SH-SY5Y (cell line): ENCODE measurements around the gene USH2A.

ENCODE experiments used
- GATA2 ChIP-seq: IDR thresholded peaks from 2 replicates; pipeline ENCODE4 v1.6.1; 2011; ENCODE audit warnings: mild to moderate bottlenecking, low read depth, low read length
- GATA3 ChIP-seq: IDR thresholded peaks from 2 replicates; pipeline ENCODE4 v1.6.1; 2011; ENCODE audit warnings: low read depth, mild to moderate bottlenecking, low read length, moderate library complexity

DNA sequence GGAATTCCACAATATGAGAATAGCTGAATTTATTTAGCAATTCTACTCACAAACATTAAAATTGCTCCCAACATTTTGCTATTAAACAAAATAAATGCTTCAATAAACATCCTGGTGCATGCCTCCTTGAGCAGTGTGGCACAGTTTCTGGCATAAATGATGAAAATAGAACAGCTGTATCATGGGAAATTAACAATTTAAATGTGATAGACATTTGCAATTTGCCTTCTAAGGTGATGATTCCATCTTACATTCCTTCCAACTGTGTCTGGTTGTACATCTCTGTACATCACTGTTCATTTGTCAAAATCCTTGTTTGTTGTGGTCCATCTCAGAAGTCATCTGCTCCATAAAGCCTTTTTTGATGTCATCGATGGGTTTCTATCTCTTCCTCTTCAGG is 657.4 kb downstream of the USH2A start:
- no peak for TF ChIP-seq GATA2
- TF ChIP-seq GATA3: no peak
